ENCODE measurements around the gene LINC00305.

DNA sequence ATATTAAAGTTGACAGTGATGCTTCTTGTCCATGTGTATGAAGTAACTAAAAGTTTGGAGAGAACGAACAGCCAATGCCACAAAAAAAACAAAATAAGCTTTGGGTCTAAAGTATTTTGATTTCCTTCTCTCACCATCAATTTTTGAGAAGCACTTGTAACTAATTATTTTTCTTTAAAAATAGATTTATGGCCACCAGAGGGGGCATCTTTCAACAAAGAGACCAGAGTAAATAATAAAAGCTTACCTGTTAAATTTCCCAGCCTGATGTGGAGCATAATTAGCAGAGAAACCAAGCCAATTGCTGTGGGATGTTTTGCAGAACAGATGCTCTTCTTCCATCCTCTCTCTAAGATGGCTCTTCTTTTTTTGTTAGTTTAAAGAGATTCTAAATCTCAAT is 29.0 kb downstream of the LINC00305 start:
- TF ChIP-seq, protein P1, sequence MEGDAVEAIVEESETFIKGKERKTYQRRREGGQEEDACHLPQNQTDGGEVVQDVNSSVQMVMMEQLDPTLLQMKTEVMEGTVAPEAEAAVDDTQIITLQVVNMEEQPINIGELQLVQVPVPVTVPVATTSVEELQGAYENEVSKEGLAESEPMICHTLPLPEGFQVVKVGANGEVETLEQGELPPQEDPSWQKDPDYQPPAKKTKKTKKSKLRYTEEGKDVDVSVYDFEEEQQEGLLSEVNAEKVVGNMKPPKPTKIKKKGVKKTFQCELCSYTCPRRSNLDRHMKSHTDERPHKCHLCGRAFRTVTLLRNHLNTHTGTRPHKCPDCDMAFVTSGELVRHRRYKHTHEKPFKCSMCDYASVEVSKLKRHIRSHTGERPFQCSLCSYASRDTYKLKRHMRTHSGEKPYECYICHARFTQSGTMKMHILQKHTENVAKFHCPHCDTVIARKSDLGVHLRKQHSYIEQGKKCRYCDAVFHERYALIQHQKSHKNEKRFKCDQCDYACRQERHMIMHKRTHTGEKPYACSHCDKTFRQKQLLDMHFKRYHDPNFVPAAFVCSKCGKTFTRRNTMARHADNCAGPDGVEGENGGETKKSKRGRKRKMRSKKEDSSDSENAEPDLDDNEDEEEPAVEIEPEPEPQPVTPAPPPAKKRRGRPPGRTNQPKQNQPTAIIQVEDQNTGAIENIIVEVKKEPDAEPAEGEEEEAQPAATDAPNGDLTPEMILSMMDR (IDR thresholded peaks at IDR 0.05; ENCODE audit: insufficient read depth, low read length, poor library complexity, severe bottlenecking): no peak
- TF ChIP-seq EZH2phosphoT487 (conservative IDR thresholded peaks at IDR 0.05; ENCODE audit: low read length): no peak

Measured in SU-DHL-6 (cell line).